PFSK-1 (cell line): ENCODE data around the gene BCAT1.

Experiments used
- FOXP2 ChIP-seq: optimal IDR thresholded peaks from 2 replicates; pipeline ENCODE3; 2011; ENCODE audit warnings: borderline replicate concordance, control low read depth, inconsistent platforms; ENCODE audit not compliant: insufficient read depth; ENCODE audit errors: extremely low read length, extremely low read depth
- POLR2AphosphoS5 ChIP-seq: IDR thresholded peaks from 2 replicates; pipeline ENCODE4 v1.6.1; 2012; ENCODE audit warnings: low read depth, mild to moderate bottlenecking, control low read depth, low read length, moderate library complexity
- SIN3A ChIP-seq: IDR thresholded peaks from 2 replicates; pipeline ENCODE4 v1.6.1; 2012; ENCODE audit warnings: mild to moderate bottlenecking, low read length, moderate library complexity, borderline replicate concordance; ENCODE audit not compliant: insufficient read depth
- TAF1 ChIP-seq: IDR thresholded peaks from 2 replicates; pipeline ENCODE4 v1.6.1; 2012; ENCODE audit warnings: low read length, control low read depth, borderline replicate concordance; ENCODE audit not compliant: insufficient read depth
- TF ChIP-seq, protein P1 (sequence below), 2 experiments: IDR thresholded peaks; 2 replicates each; pipeline versions ENCODE4 v1.6.1 to v1.8.0; 2011 to 2012; ENCODE audit warnings: low read depth in 2 of 2, low read length in 2 of 2, control low read depth in 1 of 2, inconsistent platforms in 1 of 2, mild to moderate bottlenecking in 1 of 2, moderate library complexity in 1 of 2; ENCODE audit not compliant: insufficient read depth in 1 of 2

The BCAT1 gene

DNA sequence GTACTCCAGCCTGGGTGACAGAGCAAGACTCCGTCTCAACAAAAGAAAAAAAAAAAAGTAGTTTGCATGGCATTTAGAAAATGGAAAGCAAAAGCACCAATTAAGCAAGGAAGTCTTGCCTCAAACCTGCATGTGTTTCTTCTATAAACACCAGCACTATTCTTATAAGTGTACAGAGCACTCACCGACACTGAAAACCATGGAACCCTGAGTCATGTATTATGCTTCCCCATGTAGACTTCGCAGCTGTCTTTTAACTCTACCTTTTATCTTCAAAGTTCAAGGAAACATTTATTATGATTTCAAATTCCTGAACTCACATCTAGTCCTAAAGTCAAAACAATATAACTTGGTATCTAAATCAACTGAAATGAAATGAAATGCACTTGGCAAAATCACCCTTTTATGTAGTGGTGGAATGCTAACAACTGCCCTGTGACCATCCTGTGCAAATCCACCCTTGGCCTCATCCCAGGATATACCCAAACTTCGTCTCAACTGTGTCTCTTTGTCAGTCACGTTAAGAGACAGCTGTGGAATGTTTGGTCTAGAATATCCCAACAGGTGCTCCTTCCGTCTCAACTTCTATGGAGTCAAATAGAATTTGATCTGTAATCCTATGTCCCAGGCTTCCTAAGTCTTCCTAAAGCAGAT is 4.8 kb downstream of the BCAT1 start:
- no peak for TF ChIP-seq POLR2AphosphoS5
- TF ChIP-seq SIN3A, result no peak
- no peak for TF ChIP-seq FOXP2
- TF ChIP-seq, protein P1, sequence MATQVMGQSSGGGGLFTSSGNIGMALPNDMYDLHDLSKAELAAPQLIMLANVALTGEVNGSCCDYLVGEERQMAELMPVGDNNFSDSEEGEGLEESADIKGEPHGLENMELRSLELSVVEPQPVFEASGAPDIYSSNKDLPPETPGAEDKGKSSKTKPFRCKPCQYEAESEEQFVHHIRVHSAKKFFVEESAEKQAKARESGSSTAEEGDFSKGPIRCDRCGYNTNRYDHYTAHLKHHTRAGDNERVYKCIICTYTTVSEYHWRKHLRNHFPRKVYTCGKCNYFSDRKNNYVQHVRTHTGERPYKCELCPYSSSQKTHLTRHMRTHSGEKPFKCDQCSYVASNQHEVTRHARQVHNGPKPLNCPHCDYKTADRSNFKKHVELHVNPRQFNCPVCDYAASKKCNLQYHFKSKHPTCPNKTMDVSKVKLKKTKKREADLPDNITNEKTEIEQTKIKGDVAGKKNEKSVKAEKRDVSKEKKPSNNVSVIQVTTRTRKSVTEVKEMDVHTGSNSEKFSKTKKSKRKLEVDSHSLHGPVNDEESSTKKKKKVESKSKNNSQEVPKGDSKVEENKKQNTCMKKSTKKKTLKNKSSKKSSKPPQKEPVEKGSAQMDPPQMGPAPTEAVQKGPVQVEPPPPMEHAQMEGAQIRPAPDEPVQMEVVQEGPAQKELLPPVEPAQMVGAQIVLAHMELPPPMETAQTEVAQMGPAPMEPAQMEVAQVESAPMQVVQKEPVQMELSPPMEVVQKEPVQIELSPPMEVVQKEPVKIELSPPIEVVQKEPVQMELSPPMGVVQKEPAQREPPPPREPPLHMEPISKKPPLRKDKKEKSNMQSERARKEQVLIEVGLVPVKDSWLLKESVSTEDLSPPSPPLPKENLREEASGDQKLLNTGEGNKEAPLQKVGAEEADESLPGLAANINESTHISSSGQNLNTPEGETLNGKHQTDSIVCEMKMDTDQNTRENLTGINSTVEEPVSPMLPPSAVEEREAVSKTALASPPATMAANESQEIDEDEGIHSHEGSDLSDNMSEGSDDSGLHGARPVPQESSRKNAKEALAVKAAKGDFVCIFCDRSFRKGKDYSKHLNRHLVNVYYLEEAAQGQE (IDR thresholded peaks at IDR 0.05; ENCODE audit: insufficient read depth in 1 of 2, low read depth in 2 of 2, low read length in 2 of 2), result no peak
- no peak for TF ChIP-seq TAF1

GRCh38 chr12:24940157-24940556 is 8.7 kb downstream of the BCAT1 start:
- TF ChIP-seq POLR2AphosphoS5 (no peak), TAF1 (no peak), SIN3A (no peak), FOXP2 (no peak)
- TF ChIP-seq, protein P1 (IDR thresholded peaks at IDR 0.05; ENCODE audit: insufficient read depth in 1 of 2, low read depth in 2 of 2, low read length in 2 of 2), result no peak

DNA sequence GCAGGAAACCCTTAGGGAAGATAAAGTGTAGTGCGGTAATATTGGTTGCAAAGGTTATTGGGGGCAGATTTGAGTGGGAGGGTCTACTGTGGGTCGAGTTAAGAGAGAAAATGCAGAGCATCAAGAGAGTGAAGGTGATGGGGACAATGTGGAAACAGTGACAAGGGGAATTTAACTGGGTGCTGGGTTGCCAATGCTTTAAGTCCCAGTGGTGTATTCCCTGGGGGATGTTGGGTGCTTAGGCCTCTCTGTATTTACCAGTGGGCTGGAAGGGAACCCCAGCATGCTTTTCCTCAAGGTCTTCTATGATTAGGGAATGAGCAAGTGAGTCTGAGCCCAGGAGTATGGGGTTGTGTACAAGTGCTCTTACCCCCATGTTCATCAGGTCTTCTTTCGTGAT is 10.6 kb downstream of the BCAT1 start:
- TF ChIP-seq TAF1 (no peak), POLR2AphosphoS5 (no peak), SIN3A (no peak), FOXP2 (no peak)
- TF ChIP-seq, protein P1 (IDR thresholded peaks at IDR 0.05; ENCODE audit: insufficient read depth in 1 of 2, low read depth in 2 of 2, low read length in 2 of 2), result no peak

GRCh38 chr12:24937553-24938244 is 11.2 kb downstream of the BCAT1 start:
- TF ChIP-seq TAF1, result no peak
- no peak for TF ChIP-seq FOXP2

DNA sequence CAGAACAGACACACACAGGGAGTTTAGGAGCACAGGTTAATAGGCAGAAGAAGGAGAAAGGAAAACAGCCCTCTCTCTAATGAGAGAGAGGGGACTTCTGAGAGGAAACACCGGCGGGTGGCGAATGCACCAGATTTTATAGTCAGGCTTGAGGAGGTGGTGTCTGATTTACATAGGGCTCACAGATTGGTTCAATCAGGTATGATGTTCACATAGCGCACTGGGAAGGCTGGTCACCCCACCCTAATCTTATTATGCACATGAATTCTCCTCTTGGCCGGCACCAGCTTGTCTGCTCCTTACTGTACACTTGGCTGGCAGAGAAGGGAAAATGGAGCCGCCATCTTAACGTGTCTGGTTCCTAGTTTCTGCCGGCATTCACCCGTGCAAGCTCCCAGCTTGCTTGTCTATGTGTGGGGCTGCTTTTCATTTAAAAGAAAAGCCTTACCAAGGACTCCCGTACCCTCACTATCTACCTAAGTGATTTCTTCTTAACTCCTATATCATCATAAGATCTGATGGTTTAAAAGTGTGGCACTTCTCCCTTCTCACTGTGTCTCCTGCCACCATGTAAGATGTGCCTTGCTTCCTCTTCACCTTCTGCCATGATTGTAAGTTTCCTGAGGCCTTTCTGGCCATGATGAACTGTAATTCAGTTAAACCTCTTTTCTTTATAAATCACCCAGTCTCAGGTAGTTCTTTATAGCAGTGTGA is 15.1 kb downstream of the BCAT1 start:
- TF ChIP-seq FOXP2 (no peak), POLR2AphosphoS5 (no peak), TAF1 (no peak), SIN3A (no peak)
- TF ChIP-seq, protein P1 (IDR thresholded peaks at IDR 0.05; ENCODE audit: insufficient read depth in 1 of 2, low read depth in 2 of 2, low read length in 2 of 2), result no peak
